PFSK-1 (cell line): ENCODE measurements around the gene HS2ST1.

Experiments
- SIN3A ChIP-seq: IDR thresholded peaks from 2 replicates; pipeline ENCODE4 v1.6.1; 2012; ENCODE audit warnings: mild to moderate bottlenecking, low read length, moderate library complexity, borderline replicate concordance; ENCODE audit not compliant: insufficient read depth
- TAF1 ChIP-seq: IDR thresholded peaks from 2 replicates; pipeline ENCODE4 v1.6.1; 2012; ENCODE audit warnings: low read length, control low read depth, borderline replicate concordance; ENCODE audit not compliant: insufficient read depth

- TF ChIP-seq TAF1 (no peak), SIN3A (no peak)
Measured at GRCh38 chr1:87030740-87031690, 116.6 kb downstream of the HS2ST1 start.
